Measurements from ENCODE around the gene PLEKHA5. TPM values are rescaled to one million over a fixed set of nuclear protein-coding genes. Genes with fewer than 3 reads are reported as not detected.
"Not testable (repeated sequence)": the region's sequence is repeated elsewhere in the genome, so short reads cannot be mapped to it uniquely, and the experiment has no call there.

Gene PLEKHA5
- total RNA-seq, 1 experiment from 2014 or later, result 6.3 TPM

- Histone ChIP-seq H3K36me3 (ENCODE audit: control insufficient read depth, insufficient read depth, low read length) (no peaks in the 10 kb centered on the region), H3K4me1 (ENCODE audit: control insufficient read depth, insufficient read depth, low read length) (no peaks in the 10 kb centered on the region), H3K27ac (ENCODE audit: low read length) (no peak overlapping the region), H3K9me3 (ENCODE audit: control insufficient read depth, insufficient read depth, low read depth, low read length) (no peaks in the 10 kb centered on the region), H3K4me3 (ENCODE audit: low read depth in 2 of 2, low read length in 2 of 2) (no peak overlapping the region), H3K27me3 (ENCODE audit: control insufficient read depth, insufficient read depth, low read length) (no peaks in the 10 kb centered on the region)
- DNase-seq (ENCODE audit: low read depth, low spot score) (no peak), ATAC-seq (no peak)
- ChIA-PET CTCF (interaction anchor here (0.7 kb wide), 1 partner anchor 384 kb away, joined by 3 read pairs; no protein-coding TSS in a partner anchor), POLR2A (no interaction called here)
- intact Hi-C loops (cut with micrococcal nuclease; ENCODE audit: unreplicated experiment) (no loop called here), in situ Hi-C loops (cut with HindIII; ENCODE audit: low pct_unique_long_range_greater_than_20kb, low sequenced_read_pairs) (no loop called here)
- BruUV-seq (replicated peaks), result no TSS peak
- TF ChIP-seq REST (IDR thresholded peaks at IDR 0.05; ENCODE audit: insufficient read depth in 1 of 2, low read depth in 2 of 2, low read length in 1 of 2) (no peak), SIN3A (IDR thresholded peaks at IDR 0.05; ENCODE audit: borderline replicate concordance, insufficient read depth, low read depth, low read length) (no peak), CTCF (IDR thresholded peaks at IDR 0.05) (no peak), TCF7L2 (IDR thresholded peaks at IDR 0.05; ENCODE audit: low read depth, low read length) (no peak), POLR2AphosphoS5 (IDR thresholded peaks at IDR 0.05; ENCODE audit: low read depth, low read length) (no peak)
Measured at GRCh38 chr12:19338405-19338804, 208.9 kb downstream of the PLEKHA5 start.

GRCh38 chr12:19350850-19351249 is 221.3 kb downstream of the PLEKHA5 start:
- intact Hi-C loops (cut with micrococcal nuclease; ENCODE audit: unreplicated experiment); BruUV-seq (replicated peaks); H3K27me3 ChIP-seq (ENCODE audit: control insufficient read depth, insufficient read depth, low read length); H3K27ac ChIP-seq (ENCODE audit: low read length); in situ Hi-C loops (cut with HindIII; ENCODE audit: low pct_unique_long_range_greater_than_20kb, low sequenced_read_pairs); ATAC-seq; DNase-seq (ENCODE audit: low read depth, low spot score); H3K4me3 ChIP-seq (ENCODE audit: low read depth in 2 of 2, low read length in 2 of 2); CTCF ChIA-PET; H3K9me3 ChIP-seq (ENCODE audit: control insufficient read depth, insufficient read depth, low read depth, low read length); H3K4me1 ChIP-seq (ENCODE audit: control insufficient read depth, insufficient read depth, low read length); H3K36me3 ChIP-seq (ENCODE audit: control insufficient read depth, insufficient read depth, low read length); POLR2A ChIA-PET: not testable (repeated sequence)

DNA sequence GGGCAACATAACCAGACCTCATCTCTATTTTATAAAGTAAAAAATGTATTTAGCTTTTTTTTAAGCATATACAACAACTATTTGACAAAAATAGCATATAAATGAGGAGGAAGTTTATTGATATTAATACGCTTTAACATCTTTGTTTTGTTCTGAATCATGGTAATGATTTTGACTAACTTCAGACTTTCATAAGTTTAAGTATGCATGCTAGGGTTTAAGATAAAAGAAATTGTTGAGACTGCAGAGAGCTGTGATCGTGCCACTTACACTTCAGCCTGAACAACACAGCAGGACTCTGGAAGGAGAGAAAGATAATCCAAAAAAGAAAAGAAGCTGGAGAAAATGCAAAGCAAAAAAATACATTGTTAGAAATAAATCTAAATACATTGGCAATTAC is 221.8 kb downstream of the PLEKHA5 start:
- DNase-seq (ENCODE audit: low read depth, low spot score) (no peak), ATAC-seq (no peak)
- in situ Hi-C loops (cut with HindIII; ENCODE audit: low pct_unique_long_range_greater_than_20kb, low sequenced_read_pairs) (no loop called here), intact Hi-C loops (cut with micrococcal nuclease; ENCODE audit: unreplicated experiment) (no loop called here)
- ChIA-PET POLR2A (no interaction called here), CTCF (no interaction called here)
- Histone ChIP-seq H3K4me3 (ENCODE audit: low read depth in 2 of 2, low read length in 2 of 2) (no peak overlapping the region), H3K4me1 (ENCODE audit: control insufficient read depth, insufficient read depth, low read length) (no peaks in the 10 kb centered on the region), H3K27ac (ENCODE audit: low read length) (no peak overlapping the region), H3K36me3 (ENCODE audit: control insufficient read depth, insufficient read depth, low read length) (no peaks in the 10 kb centered on the region), H3K27me3 (ENCODE audit: control insufficient read depth, insufficient read depth, low read length) (no peaks in the 10 kb centered on the region), H3K9me3 (ENCODE audit: control insufficient read depth, insufficient read depth, low read depth, low read length) (no peaks in the 10 kb centered on the region)
- TF ChIP-seq CTCF (IDR thresholded peaks at IDR 0.05) (no peak), POLR2AphosphoS5 (IDR thresholded peaks at IDR 0.05; ENCODE audit: low read depth, low read length) (no peak), SIN3A (IDR thresholded peaks at IDR 0.05; ENCODE audit: borderline replicate concordance, insufficient read depth, low read depth, low read length) (no peak), TCF7L2 (IDR thresholded peaks at IDR 0.05; ENCODE audit: low read depth, low read length) (no peak), REST (IDR thresholded peaks at IDR 0.05; ENCODE audit: insufficient read depth in 1 of 2, low read depth in 2 of 2, low read length in 1 of 2) (no peak)
- BruUV-seq (replicated peaks), result no TSS peak
